Measurements from ENCODE around the gene TMEM50B.
"Not testable (repeated sequence)": the region's sequence is repeated elsewhere in the genome, so short reads cannot be mapped to it uniquely, and the experiment has no call there.

Gene TMEM50B

DNA sequence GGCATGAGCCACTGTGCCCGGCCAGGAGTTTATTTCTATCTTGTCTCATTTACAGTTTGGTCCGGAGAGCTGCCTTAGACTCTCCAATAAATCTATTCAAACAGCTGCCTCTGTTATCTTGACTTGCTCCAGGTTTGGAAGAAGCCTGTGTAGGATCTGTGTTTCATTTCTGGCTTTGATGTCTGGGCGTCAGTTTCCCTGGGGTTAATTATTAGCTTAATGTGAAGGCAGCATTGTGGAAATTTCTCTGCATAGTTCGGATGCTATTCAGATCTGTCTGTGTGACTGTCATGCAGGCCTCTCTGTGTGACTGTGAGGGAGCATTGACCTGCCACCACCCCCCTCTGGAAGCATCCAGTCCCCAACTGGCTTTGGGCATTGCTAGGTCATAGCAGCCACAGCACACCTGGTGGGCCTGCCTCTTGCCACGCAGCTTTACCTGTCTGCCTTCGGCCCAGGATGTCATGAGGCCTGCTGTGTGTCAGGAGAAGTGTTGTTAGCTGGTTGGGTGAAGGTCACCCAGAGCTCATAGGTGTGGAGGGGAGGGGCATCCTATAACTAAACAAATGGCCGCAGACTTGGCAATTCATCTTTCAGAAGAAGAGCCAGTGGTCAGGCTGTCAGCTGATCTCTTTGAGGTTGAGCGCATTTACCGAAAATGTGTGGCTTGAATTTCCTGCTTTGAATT, 66.8 kb downstream of the TMEM50B start:
- DNase-seq (ENCODE audit: low read depth in 1 of 2, low spot score in 1 of 2): no peak
- TF ChIP-seq JUND (IDR thresholded peaks at IDR 0.05; ENCODE audit: low read depth): no peak
- in situ Hi-C loops (cut with HindIII; ENCODE audit: low pct_unique_long_range_greater_than_20kb, low sequenced_read_pairs): no loop called here

DNA sequence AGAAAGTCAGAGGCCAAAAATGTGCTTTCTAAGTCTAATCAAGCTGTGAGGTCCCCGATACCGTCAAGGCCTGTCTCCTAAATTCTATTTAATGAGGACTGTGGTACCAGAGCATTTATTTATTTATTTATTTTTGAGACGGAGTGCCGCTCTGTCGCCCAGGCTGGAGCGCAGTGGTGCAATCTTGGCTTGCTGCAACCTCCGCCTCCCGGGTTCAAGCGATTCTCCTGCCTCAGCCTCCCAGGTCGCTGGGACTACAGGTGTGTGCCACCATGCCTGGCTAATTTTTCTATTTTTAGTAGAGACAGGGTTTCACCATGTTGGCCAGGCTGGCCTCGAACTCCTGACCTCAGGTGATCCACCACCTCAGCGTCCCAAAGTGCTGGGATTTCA, 67.3 kb downstream of the TMEM50B start:
- in situ Hi-C loops (cut with HindIII; ENCODE audit: low pct_unique_long_range_greater_than_20kb, low sequenced_read_pairs); DNase-seq (ENCODE audit: low read depth in 1 of 2, low spot score in 1 of 2): not testable (repeated sequence)

DNA sequence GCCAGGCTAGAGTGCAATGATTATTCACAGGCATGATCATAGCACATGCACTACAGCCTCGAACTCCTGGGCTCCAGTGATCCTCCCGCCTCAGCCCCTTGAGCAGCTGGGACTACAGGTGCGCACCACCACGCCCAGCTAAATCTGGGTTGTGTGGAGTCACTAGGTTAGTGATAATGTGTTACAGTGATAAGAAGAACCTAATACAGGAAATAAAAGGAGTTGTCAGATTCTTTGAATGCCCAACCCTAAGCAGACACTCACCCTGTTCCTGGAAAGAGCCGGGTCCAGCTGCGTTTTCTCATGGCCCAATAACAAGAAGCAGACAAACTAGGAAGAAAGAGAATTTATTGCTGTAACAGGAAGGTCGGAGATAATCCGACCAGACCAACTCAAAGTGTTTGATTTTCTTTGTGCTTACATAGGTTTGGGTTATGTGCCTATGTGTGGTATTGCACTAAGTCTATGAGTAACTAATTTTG, 67.8 kb downstream of the TMEM50B start:
- no peak for TF ChIP-seq JUND (IDR thresholded peaks at IDR 0.05; ENCODE audit: low read depth)
- in situ Hi-C loops (cut with HindIII; ENCODE audit: low pct_unique_long_range_greater_than_20kb, low sequenced_read_pairs): no loop called here
- DNase-seq (ENCODE audit: low read depth in 1 of 2, low spot score in 1 of 2): no peak

DNA sequence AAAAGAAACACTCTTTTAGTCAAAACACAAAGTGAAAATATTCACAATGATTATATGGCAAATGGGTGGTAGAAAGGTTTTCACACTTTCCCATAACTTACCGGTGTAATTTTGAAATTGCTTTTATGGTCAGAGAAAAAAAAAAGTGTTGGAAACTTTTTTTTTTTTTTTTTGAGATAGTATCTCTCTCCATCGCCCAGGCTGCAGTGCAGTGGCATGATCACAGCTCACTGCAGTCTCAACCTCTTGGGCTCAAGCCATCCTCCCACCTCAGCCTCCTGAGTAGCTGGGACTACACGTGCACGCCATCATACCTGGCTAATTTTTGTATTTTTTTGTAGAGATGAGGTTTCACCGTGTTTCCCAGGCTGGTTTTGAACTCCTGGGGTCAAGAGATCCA, 73.3 kb downstream of the TMEM50B start:
- no peak for DNase-seq (ENCODE audit: low read depth in 1 of 2, low spot score in 1 of 2)
- in situ Hi-C loops (cut with HindIII; ENCODE audit: low pct_unique_long_range_greater_than_20kb, low sequenced_read_pairs): no loop called here

DNA sequence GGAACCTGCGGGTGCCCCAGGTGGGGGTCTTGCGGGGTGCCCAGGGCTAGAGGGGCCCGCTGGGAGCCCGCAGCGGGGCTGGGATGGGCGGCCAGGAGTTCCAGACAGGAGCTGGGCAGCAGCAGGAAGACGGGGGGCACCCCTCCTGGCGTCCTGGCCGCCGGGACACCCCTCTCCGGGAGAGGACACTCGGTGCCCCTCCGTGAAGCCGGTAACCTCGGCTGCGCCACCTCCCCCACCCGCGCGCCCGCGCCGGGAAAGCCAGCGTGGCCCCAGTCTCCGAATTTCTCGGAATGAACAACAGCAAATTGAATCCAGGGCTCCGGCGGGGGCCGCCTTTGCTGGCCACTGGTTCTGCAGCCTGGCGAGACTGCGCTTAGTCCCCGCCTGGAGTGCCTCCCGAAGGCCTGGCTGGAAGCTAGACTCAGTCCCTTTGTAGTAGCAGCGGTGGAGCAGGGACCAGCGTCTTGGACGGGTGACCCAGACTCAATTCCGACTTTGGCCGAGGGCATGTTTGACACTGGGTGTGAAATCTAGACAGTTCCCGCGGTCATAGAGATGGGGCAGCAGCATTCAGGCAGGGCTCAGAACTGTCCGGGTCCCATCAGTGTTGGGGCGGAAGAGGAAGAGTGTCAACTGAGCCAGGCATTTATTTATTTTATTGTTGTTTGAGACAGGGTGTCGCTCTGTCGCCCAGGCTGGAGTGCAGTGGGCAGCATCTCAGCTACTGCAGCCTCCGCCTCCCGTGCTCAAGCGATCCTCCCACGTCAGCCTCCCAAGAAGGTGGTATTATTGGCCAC, 75.8 kb downstream of the TMEM50B start:
- peak; percentile 24 to 59 for DNase-seq (ENCODE audit: low read depth in 1 of 2, low spot score in 1 of 2)
- TF ChIP-seq JUND (IDR thresholded peaks at IDR 0.05; ENCODE audit: low read depth): no peak
- in situ Hi-C loops (cut with HindIII; ENCODE audit: low pct_unique_long_range_greater_than_20kb, low sequenced_read_pairs): no loop called here

More for the DNA sequence above, 73.3 kb downstream of the TMEM50B start:
- no peak for TF ChIP-seq JUND (IDR thresholded peaks at IDR 0.05; ENCODE audit: low read depth)

DNA sequence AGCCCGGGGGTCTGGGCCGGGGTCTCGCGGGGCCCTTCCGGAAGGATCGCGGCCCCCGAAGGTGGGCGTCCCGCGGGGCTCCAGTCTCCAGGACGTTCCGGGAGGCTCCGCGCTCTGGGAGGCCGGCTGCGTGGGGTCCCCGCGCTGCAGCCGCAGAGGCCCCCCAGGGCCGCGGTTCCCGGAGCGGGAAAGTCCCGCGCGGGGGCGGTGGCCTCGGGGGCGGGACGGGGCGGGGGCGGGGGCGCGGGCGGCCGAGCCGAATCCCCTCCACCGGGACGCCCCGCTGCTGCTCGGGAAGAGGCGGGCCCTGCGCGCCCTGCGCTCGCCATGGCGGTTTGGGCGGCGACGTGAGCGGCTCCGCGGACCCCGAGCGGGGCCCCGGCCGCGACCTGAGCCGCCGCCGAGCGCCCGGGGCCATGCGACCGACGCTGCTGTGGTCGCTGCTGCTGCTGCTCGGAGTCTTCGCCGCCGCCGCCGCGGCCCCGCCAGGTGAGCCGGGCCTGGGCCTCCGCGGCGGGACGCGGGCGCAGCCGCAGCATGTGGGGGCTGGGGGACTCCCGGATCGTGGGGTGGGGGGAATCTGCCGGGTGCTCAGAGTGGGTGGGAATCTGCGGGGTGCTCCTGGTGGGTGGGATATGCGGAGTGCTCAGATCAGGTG, 76.5 kb downstream of the TMEM50B start, which contains the start of gene IFNGR2:
IFNGR2 (plus strand) TSS at position 286 of the 658 bp plus-strand sequence; CDS start at position 417, 131 bp downstream.
- in situ Hi-C loops (cut with HindIII; ENCODE audit: low pct_unique_long_range_greater_than_20kb, low sequenced_read_pairs): no loop called here
- TF ChIP-seq JUND (IDR thresholded peaks at IDR 0.05; ENCODE audit: low read depth): no peak
- DNase-seq (ENCODE audit: low read depth in 1 of 2, low spot score in 1 of 2): peak; percentile 15 to 47

DNA sequence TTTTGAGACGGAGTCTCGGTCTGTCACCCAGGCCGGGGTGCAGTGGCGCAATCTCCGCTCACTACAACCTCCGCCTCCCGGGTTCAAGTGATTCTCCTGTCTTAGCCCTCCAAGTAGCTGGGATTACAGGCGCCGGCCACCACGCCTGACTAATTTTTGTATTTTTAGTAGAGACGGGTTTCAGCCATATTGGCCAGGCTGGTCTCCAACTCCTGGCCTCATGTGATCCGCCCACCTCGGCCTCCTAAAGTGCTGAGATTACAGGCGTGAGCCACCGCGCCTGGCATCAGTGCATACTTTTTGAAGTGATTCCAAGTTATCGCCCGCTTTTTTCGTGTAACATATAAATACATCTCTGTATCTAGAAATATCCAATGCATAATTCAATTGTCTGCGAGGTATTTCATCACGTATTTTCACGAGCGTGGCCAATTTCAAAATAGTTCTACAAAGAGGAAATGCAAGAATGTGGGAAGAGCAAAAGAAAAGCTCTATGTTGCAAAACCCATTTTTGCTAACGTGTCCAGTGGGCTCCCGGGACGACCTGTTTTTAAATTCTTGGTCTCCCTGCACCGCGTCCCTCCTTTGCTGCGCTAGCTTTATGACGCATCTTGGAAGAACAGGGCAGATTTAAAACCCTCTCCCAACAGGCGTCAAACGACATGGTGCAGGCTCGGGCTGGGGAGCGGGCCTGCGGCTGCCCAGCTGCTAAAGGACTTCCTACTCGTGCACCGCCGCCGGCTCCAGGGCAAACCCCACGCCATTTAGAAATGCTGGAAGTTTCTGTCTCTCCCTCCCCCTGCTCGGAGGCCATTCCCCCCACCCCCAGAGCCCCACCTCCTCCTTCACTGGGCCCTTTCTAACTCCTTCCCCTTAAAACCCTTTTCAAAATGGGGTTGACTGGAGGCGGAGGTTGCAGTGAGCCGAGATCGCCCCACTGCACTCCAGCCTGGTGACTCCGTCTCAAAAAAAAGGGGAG, 77.5 kb downstream of the TMEM50B start:
- DNase-seq (ENCODE audit: low read depth in 1 of 2, low spot score in 1 of 2): peak; percentile 38 to 58
- no peak for TF ChIP-seq JUND (IDR thresholded peaks at IDR 0.05; ENCODE audit: low read depth)
- in situ Hi-C loops (cut with HindIII; ENCODE audit: low pct_unique_long_range_greater_than_20kb, low sequenced_read_pairs): no loop called here

DNA sequence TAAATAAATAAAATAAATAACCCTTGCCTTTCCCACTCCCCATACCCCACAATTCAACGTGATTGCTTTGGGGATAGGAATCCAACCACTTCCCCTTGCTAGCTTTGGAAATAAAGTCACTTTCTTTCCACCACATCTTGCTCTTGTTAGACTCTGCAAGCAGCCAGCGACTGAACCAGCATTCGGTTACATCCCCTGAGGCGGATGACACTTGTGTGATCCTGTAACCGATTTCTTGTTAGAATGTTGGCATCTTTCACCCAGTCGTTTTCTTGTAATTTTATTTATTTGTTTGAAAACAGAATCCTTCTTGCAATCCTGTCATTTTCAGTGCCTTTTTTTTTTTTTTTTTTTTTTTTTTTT, 78.2 kb downstream of the TMEM50B start:
- peak in 1 of 2 experiments; percentile 81 for DNase-seq (ENCODE audit: low read depth in 1 of 2, low spot score in 1 of 2)
- in situ Hi-C loops (cut with HindIII; ENCODE audit: low pct_unique_long_range_greater_than_20kb, low sequenced_read_pairs): no loop called here
- no peak for TF ChIP-seq JUND (IDR thresholded peaks at IDR 0.05; ENCODE audit: low read depth)

Data from T47D (cell line).